Muscle of leg (tissue), 11 donors: ENCODE measurements around the gene TNIK. TPM values are rescaled to one million over a fixed set of nuclear protein-coding genes. Genes with fewer than 3 reads are reported as not detected.

Experiments used
- DNase-seq: peaks from one replicate; pipeline ENCODE4 v3.0.0; 2013
- H3K27ac ChIP-seq: one replicate; pipeline ENCODE4 v1.5.1; 2013; ENCODE audit warnings: mild to moderate bottlenecking, low read length, control low read depth
- H3K27me3 ChIP-seq: one replicate; pipeline ENCODE4 v1.6.1; 2013; ENCODE audit warnings: low read length; ENCODE audit not compliant: control insufficient read depth, insufficient read depth
- H3K36me3 ChIP-seq: one replicate; pipeline ENCODE4 v1.6.1; 2013; ENCODE audit warnings: low read length; ENCODE audit not compliant: control insufficient read depth, insufficient read depth
- H3K4me1 ChIP-seq: one replicate; pipeline ENCODE4 v1.6.1; 2013; ENCODE audit warnings: low read length; ENCODE audit not compliant: control insufficient read depth, insufficient read depth
- H3K4me3 ChIP-seq: one replicate; pipeline ENCODE4 v1.5.1; 2013; ENCODE audit warnings: low read length, control low read depth
- H3K9me3 ChIP-seq: replicated peaks from 2 replicates; pipeline ENCODE4 v1.6.1; 2013; ENCODE audit warnings: low read depth, low read length; ENCODE audit not compliant: control insufficient read depth
- WGBS: methylation state at CpG from one replicate; pipeline ENCODE4 v1.1.5; 2013; ENCODE audit warnings: missing lambda C conversion rate; ENCODE audit not compliant: insufficient coverage; 5-methylcytosine and 5-hydroxymethylcytosine counted together
- polyA plus RNA-seq, 8 donors: library from polyadenylated mRNA; unstranded; fragments of 120-200 nt; gene quantifications; one replicate each; pipeline versions ENCODE4 v1.2.1 to v1.2.3, GENCODE V29; 2013; ENCODE audit warnings: inconsistent platforms in 1 of 8, low replicate concordance in 1 of 8; ENCODE audit not compliant: insufficient read length in 8 of 8, insufficient read depth in 1 of 8
- total RNA-seq: library from RNA; stranded (reverse); fragments of 120-200 nt; gene quantifications from one replicate; pipeline ENCODE4 v1.2.4, GENCODE V29; 2013

TNIK gene
- total and polyA plus RNA-seq, 9 donors: 26.1 to 46.0 (median 33.6) TPM

GRCh38 chr3:171157980-171158379 is 302.2 kb downstream of the TNIK start:
- no peak overlapping the region for H3K27ac ChIP-seq
- no peak for DNase-seq
- H3K27me3 ChIP-seq: no peaks in the 10 kb centered on the region
- WGBS: 100% methylated on average over 2 of the region's 3 CpGs
- H3K4me1 ChIP-seq: peaks cover 9% of the 10 kb centered on the region
- H3K9me3 ChIP-seq: peaks cover 3% of the 10 kb centered on the region
- H3K36me3 ChIP-seq: peaks cover 27% of the 10 kb centered on the region
- H3K4me3 ChIP-seq: no peak overlapping the region

GRCh38 chr3:171157286-171157685 is 302.9 kb downstream of the TNIK start:
- Histone ChIP-seq H3K4me1 (peaks cover 9% of the 10 kb centered on the region), H3K27ac (no peak overlapping the region), H3K4me3 (no peak overlapping the region), H3K27me3 (no peaks in the 10 kb centered on the region), H3K9me3 (no peaks in the 10 kb centered on the region), H3K36me3 (peaks cover 27% of the 10 kb centered on the region)
- peak; percentile 80 for DNase-seq
- WGBS: 24% methylated on average over 10 of the region's 14 CpGs

GRCh38 chr3:171156401-171157010 is 303.7 kb downstream of the TNIK start:
- WGBS: 83% methylated on average over 1 of the region's 6 CpGs

GRCh38 chr3:171155122-171155700 is 305.0 kb downstream of the TNIK start:
- WGBS: 95% methylated on average over 3 of the region's 4 CpGs
- Histone ChIP-seq H3K4me3 (no peak overlapping the region), H3K27ac (peak overlapping the region; percentile 32), H3K9me3 (no peaks in the 10 kb centered on the region), H3K27me3 (no peaks in the 10 kb centered on the region), H3K36me3 (peaks cover 25% of the 10 kb centered on the region), H3K4me1 (peaks cover 9% of the 10 kb centered on the region)
- DNase-seq: peak; percentile 22

More at GRCh38 chr3:171156401-171157010, 303.7 kb downstream of the TNIK start:
- H3K4me1 ChIP-seq: peaks cover 9% of the 10 kb centered on the region
- no peak overlapping the region for H3K4me3 ChIP-seq
- no peaks in the 10 kb centered on the region for H3K9me3 ChIP-seq
- H3K36me3 ChIP-seq: peaks cover 27% of the 10 kb centered on the region
- DNase-seq: no peak
- no peak overlapping the region for H3K27ac ChIP-seq
- H3K27me3 ChIP-seq: no peaks in the 10 kb centered on the region

- DNase-seq: no peak
- Histone ChIP-seq H3K4me3 (no peak overlapping the region), H3K27ac (no peak overlapping the region), H3K9me3 (no peaks in the 10 kb centered on the region), H3K36me3 (peaks cover 19% of the 10 kb centered on the region), H3K4me1 (no peaks in the 10 kb centered on the region), H3K27me3 (no peaks in the 10 kb centered on the region)
- no CpG with 5 or more reads among the region's 2 CpGs for WGBS
Measured at GRCh38 chr3:171150945-171151344, 309.3 kb downstream of the TNIK start.

GRCh38 chr3:171149526-171150116 is 310.6 kb downstream of the TNIK start:
- Histone ChIP-seq H3K4me1 (no peaks in the 10 kb centered on the region), H3K9me3 (no peaks in the 10 kb centered on the region), H3K36me3 (peaks cover 15% of the 10 kb centered on the region), H3K27me3 (no peaks in the 10 kb centered on the region), H3K27ac (no peak overlapping the region), H3K4me3 (no peak overlapping the region)
- no peak for DNase-seq
- 18% methylated on average over 3 of the region's 7 CpGs for WGBS

- Histone ChIP-seq H3K36me3 (peaks cover 19% of the 10 kb centered on the region), H3K27me3 (no peaks in the 10 kb centered on the region), H3K4me1 (peaks cover 4% of the 10 kb centered on the region), H3K9me3 (no peaks in the 10 kb centered on the region), H3K27ac (no peak overlapping the region), H3K4me3 (no peak overlapping the region)
- no peak for DNase-seq
- WGBS: 100% methylated on average over 1 of the region's 3 CpGs
Measured at GRCh38 chr3:171145798-171146197, 314.4 kb downstream of the TNIK start.

GRCh38 chr3:171142985-171143384 is 317.2 kb downstream of the TNIK start:
- Histone ChIP-seq H3K4me3 (no peak overlapping the region), H3K27me3 (no peaks in the 10 kb centered on the region), H3K9me3 (no peaks in the 10 kb centered on the region), H3K36me3 (peaks cover 28% of the 10 kb centered on the region), H3K4me1 (peaks cover 4% of the 10 kb centered on the region), H3K27ac (no peak overlapping the region)
- no CpG with 5 or more reads among the region's 5 CpGs for WGBS
- peak; percentile 36 for DNase-seq

GRCh38 chr3:171140246-171140645 is 320.0 kb downstream of the TNIK start:
- H3K36me3 ChIP-seq: peaks cover 30% of the 10 kb centered on the region
- no peaks in the 10 kb centered on the region for H3K9me3 ChIP-seq
- no peak for DNase-seq
- H3K4me1 ChIP-seq: peaks cover 4% of the 10 kb centered on the region
- no peak overlapping the region for H3K27ac ChIP-seq
- no peak overlapping the region for H3K4me3 ChIP-seq
- WGBS: 82% methylated on average over 6 of the region's 10 CpGs
- no peaks in the 10 kb centered on the region for H3K27me3 ChIP-seq

- Histone ChIP-seq H3K4me1 (peaks cover 2% of the 10 kb centered on the region), H3K27me3 (no peaks in the 10 kb centered on the region), H3K27ac (no peak overlapping the region), H3K4me3 (no peak overlapping the region), H3K36me3 (peaks cover 29% of the 10 kb centered on the region), H3K9me3 (no peaks in the 10 kb centered on the region)
- DNase-seq: no peak
- WGBS: 83% methylated on average over 1 of the region's 2 CpGs
Measured at GRCh38 chr3:171138027-171138426, 322.2 kb downstream of the TNIK start.
